ENCODE data around the gene NOX3. TPM values are rescaled to one million over a fixed set of nuclear protein-coding genes. Genes with fewer than 3 reads are reported as not detected.

Gene NOX3
- total RNA-seq, 2 experiments from 2014 or later = not detected

DNA sequence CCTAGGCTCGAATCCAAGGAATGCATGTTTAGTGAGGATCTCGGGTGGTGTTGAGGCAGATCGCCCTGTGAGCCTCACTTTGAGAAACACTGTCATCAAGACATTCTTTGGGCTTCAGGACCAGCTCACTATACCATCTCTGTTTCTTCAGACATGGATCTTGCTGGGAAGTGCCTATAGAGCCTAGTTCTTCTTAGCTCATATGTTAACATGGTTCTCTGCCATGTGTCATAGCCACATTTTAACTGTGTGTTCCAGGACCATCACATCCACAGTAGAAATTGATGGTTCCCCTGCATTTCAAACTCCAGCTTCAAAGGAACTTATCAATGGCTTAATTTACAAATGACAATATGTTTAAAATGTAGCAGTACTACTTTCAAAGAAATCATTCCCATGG lies 57.4 kb downstream of the NOX3 start:
- no peaks in the 10 kb centered on the region for H3K4me1 Mint-ChIP-seq
- no peak overlapping the region for H3K4me3 Mint-ChIP-seq
- no peak overlapping the region for H3K27ac Mint-ChIP-seq
- H3K9me3 Mint-ChIP-seq = no peaks in the 10 kb centered on the region
- ATAC-seq (ENCODE audit: low read depth) (no peak), DNase-seq (no peak)
- peaks cover 2% of the 10 kb centered on the region for H3K27me3 Mint-ChIP-seq
- POLR2A ChIA-PET = no interaction called here
- H3K36me3 Mint-ChIP-seq = no peaks in the 10 kb centered on the region

DNA sequence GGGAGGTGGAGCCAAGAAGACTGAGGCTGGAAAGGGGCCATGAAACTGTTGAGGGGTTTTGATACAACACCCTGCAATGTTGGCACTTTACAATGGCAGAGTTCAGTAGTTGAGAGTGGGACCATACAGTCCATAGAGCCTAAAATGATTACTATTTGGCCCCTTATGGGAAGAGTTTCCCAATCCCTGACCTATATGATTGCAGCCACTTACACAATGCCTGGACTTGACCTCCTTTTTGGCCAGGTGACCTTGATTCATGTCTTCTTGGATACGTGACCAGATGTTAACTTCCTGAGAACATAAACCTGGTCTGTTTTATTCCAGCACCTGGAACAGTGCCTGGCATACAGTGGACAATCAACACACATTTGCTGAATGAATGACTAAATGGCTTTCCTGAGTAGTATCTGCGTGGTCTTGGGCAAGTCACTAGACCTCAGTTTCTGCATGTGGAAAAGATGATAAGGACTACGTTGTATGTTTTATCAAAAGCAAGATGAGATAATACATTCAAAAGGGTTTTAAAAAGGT lies 58.4 kb downstream of the NOX3 start:
- ATAC-seq (ENCODE audit: low read depth) (no peak), DNase-seq (no peak)
- no peaks in the 10 kb centered on the region for H3K9me3 Mint-ChIP-seq
- POLR2A ChIA-PET = no interaction called here
- H3K27ac Mint-ChIP-seq = no peak overlapping the region
- no peak overlapping the region for H3K4me3 Mint-ChIP-seq
- peaks cover 2% of the 10 kb centered on the region for H3K27me3 Mint-ChIP-seq
- H3K36me3 Mint-ChIP-seq = no peaks in the 10 kb centered on the region
- no peaks in the 10 kb centered on the region for H3K4me1 Mint-ChIP-seq

- ATAC-seq (ENCODE audit: low read depth) (no peak), DNase-seq (no peak)
- H3K27ac Mint-ChIP-seq = no peak overlapping the region
- POLR2A ChIA-PET = no interaction called here
- no peaks in the 10 kb centered on the region for H3K9me3 Mint-ChIP-seq
- no peak overlapping the region for H3K4me3 Mint-ChIP-seq
- no peaks in the 10 kb centered on the region for H3K4me1 Mint-ChIP-seq
- no peaks in the 10 kb centered on the region for H3K36me3 Mint-ChIP-seq
- peaks cover 2% of the 10 kb centered on the region for H3K27me3 Mint-ChIP-seq
These were observed 59.0 kb downstream of the NOX3 start for GRCh38 chr6:155396605-155397004.

DNA sequence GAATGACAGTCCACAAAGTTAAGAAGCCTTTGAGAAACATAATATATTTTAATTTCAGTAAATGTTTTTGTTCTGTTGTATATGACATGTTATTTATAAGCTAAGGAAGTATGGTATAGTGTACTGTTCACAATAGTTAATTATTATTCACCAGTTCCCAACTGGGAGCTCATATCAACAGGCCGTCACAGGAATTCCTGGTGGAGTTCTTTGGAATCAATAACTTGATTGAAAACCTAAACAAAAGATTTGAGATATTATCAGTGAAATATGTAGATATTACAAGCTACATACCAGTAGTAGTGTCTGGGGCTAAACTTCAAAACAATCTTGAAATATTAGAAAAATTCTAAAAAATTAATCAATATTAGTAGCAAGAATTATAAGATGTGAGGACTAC lies 60.3 kb downstream of the NOX3 start:
- Mint-ChIP-seq H3K36me3 (no peaks in the 10 kb centered on the region), H3K9me3 (no peaks in the 10 kb centered on the region), H3K4me1 (no peaks in the 10 kb centered on the region), H3K27me3 (peaks cover 2% of the 10 kb centered on the region), H3K27ac (no peak overlapping the region), H3K4me3 (no peak overlapping the region)
- DNase-seq (no peak), ATAC-seq (ENCODE audit: low read depth) (no peak)
- POLR2A ChIA-PET = no interaction called here

GRCh38 chr6:155389130-155389529 lies 66.5 kb downstream of the NOX3 start:
- peaks cover 2% of the 10 kb centered on the region for H3K4me1 Mint-ChIP-seq
- POLR2A ChIA-PET = no interaction called here
- no peaks in the 10 kb centered on the region for H3K36me3 Mint-ChIP-seq
- H3K4me3 Mint-ChIP-seq = no peak overlapping the region
- no peak for ATAC-seq (ENCODE audit: low read depth)
- H3K27ac Mint-ChIP-seq = no peak overlapping the region
- H3K27me3 Mint-ChIP-seq = peaks cover under 1% of the 10 kb centered on the region
- H3K9me3 Mint-ChIP-seq = peaks cover 12% of the 10 kb centered on the region
- DNase-seq = no peak

- DNase-seq (no peak), ATAC-seq (ENCODE audit: low read depth) (no peak)
- Mint-ChIP-seq H3K27ac (no peak overlapping the region), H3K9me3 (peaks cover 12% of the 10 kb centered on the region), H3K4me3 (no peak overlapping the region), H3K36me3 (no peaks in the 10 kb centered on the region), H3K4me1 (peaks cover 2% of the 10 kb centered on the region), H3K27me3 (no peaks in the 10 kb centered on the region)
- POLR2A ChIA-PET = no interaction called here
These were observed 67.0 kb downstream of the NOX3 start for GRCh38 chr6:155388591-155388990.

- no peak overlapping the region for H3K4me3 Mint-ChIP-seq
- no peak for DNase-seq
- peaks cover 12% of the 10 kb centered on the region for H3K9me3 Mint-ChIP-seq
- H3K27ac Mint-ChIP-seq = no peak overlapping the region
- peaks cover 2% of the 10 kb centered on the region for H3K4me1 Mint-ChIP-seq
- H3K27me3 Mint-ChIP-seq = no peaks in the 10 kb centered on the region
- ATAC-seq (ENCODE audit: low read depth) = no peak
- POLR2A ChIA-PET = no interaction called here
- H3K36me3 Mint-ChIP-seq = no peaks in the 10 kb centered on the region
These were observed 68.2 kb downstream of the NOX3 start for GRCh38 chr6:155387481-155387880.

DNA sequence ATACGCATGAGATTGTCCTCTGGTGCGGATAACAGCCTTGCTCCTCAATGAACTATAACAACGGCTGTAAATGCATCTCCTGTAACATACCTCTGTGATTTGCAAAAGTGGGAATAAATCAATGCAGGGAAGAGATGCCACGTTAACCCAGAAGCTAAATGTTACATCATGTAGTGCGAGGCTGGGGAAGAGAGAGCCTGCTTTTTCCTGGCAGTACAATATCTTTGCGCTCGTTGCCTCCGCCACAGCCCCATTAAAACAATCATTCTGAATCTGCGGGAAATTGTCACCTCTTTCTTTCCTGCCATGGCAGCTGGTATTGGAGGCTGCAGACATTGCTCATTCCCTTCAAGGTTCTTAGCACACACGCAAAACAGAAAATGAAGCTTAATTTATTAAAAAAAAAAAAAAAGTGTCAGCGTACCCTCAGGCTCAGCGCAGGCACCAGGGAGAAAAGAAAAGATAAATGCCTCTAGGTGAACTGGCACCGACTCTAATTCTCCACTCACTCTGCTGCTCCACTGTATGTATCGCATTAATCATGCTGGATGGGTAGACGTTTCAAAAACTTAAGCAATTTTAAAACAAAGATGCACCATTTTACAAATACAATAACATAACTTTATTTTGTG lies 71.2 kb downstream of the NOX3 start:
- POLR2A ChIA-PET = no interaction called here
- peaks cover 2% of the 10 kb centered on the region for H3K4me1 Mint-ChIP-seq
- H3K36me3 Mint-ChIP-seq = no peaks in the 10 kb centered on the region
- H3K27me3 Mint-ChIP-seq = no peaks in the 10 kb centered on the region
- peaks cover 12% of the 10 kb centered on the region for H3K9me3 Mint-ChIP-seq
- no peak overlapping the region for H3K27ac Mint-ChIP-seq
- no peak for DNase-seq
- no peak overlapping the region for H3K4me3 Mint-ChIP-seq
- ATAC-seq (ENCODE audit: low read depth) = no peak

GRCh38 chr6:155383913-155384312 lies 71.7 kb downstream of the NOX3 start:
- POLR2A ChIA-PET = no interaction called here
- Mint-ChIP-seq H3K4me1 (peaks cover 2% of the 10 kb centered on the region), H3K36me3 (no peaks in the 10 kb centered on the region), H3K9me3 (peaks cover 12% of the 10 kb centered on the region), H3K27ac (no peak overlapping the region), H3K4me3 (no peak overlapping the region), H3K27me3 (no peaks in the 10 kb centered on the region)
- DNase-seq = no peak
- no peak for ATAC-seq (ENCODE audit: low read depth)

GRCh38 chr6:155382338-155382685 lies 73.3 kb downstream of the NOX3 start:
- ATAC-seq (ENCODE audit: low read depth) (no peak), DNase-seq (no peak)
- no peak overlapping the region for H3K27ac Mint-ChIP-seq
- no peak overlapping the region for H3K4me3 Mint-ChIP-seq
- H3K9me3 Mint-ChIP-seq = peaks cover 4% of the 10 kb centered on the region
- H3K36me3 Mint-ChIP-seq = no peaks in the 10 kb centered on the region
- no peaks in the 10 kb centered on the region for H3K27me3 Mint-ChIP-seq
- H3K4me1 Mint-ChIP-seq = no peaks in the 10 kb centered on the region
- POLR2A ChIA-PET = no interaction called here

DNA sequence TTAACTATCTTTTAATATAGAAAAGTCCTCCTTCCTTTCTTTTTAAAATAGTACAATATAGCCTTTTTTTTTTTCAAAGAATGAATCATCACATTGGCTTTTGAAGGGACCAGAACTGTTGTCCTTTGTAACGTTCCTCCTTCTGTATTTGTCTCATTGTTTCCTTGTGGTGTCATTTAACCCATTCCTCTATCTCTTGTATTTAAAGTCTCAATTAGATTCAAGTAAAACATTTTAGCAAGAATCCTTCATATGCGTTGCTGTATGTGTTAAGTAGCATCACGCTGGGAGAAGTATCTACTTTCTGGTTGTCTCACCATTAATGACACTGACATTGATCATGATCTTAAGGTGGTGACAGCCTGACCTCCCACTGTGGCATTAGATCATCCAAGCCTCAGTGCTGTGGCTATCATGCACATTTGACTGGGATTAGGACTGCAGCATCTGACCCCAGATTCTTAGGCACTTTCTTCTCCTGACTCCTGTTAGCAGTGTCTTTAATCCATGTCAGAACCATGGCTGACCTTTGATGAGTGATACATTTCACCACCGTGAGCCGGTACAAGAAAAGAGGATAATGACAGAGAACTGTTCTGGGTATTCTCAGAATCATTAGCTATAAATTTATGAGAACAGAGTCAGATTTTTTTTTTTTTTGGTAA lies 73.8 kb downstream of the NOX3 start:
- POLR2A ChIA-PET = no interaction called here
- no peaks in the 10 kb centered on the region for H3K27me3 Mint-ChIP-seq
- H3K4me3 Mint-ChIP-seq = no peak overlapping the region
- no peaks in the 10 kb centered on the region for H3K4me1 Mint-ChIP-seq
- ATAC-seq (ENCODE audit: low read depth) = no peak
- H3K36me3 Mint-ChIP-seq = no peaks in the 10 kb centered on the region
- DNase-seq = no peak
- H3K9me3 Mint-ChIP-seq = peaks cover 2% of the 10 kb centered on the region
- no peak overlapping the region for H3K27ac Mint-ChIP-seq

- Mint-ChIP-seq H3K4me1 (no peaks in the 10 kb centered on the region), H3K4me3 (no peak overlapping the region), H3K9me3 (peaks cover 7% of the 10 kb centered on the region), H3K36me3 (no peaks in the 10 kb centered on the region), H3K27ac (no peak overlapping the region), H3K27me3 (no peaks in the 10 kb centered on the region)
- DNase-seq (no peak), ATAC-seq (ENCODE audit: low read depth) (no peak)
- POLR2A ChIA-PET = no interaction called here
These were observed 74.8 kb downstream of the NOX3 start for GRCh38 chr6:155380666-155381332.

DNA sequence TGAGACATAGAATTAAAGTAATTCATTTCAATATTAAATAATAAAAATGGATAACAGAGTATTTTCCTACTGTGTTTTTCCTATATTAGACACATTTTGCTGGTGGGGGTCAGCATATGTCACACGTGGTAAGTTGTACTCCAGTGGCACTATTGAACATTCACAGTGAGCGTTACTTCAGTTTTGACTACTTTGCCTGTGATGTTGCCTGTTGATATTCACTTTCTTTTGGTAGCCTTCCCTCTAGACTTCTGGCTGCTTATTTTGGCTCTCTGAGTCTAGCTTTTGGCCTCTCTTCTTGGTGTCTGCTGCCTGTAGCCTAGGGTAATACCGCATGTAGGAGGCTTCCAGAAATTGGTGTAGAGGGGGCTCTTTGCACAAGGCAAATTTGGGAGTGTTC lies 76.9 kb downstream of the NOX3 start:
- H3K27ac Mint-ChIP-seq = no peak overlapping the region
- peaks cover 7% of the 10 kb centered on the region for H3K9me3 Mint-ChIP-seq
- no peaks in the 10 kb centered on the region for H3K36me3 Mint-ChIP-seq
- H3K4me3 Mint-ChIP-seq = no peak overlapping the region
- H3K27me3 Mint-ChIP-seq = no peaks in the 10 kb centered on the region
- no peaks in the 10 kb centered on the region for H3K4me1 Mint-ChIP-seq
- DNase-seq (no peak), ATAC-seq (ENCODE audit: low read depth) (no peak)
- POLR2A ChIA-PET = no interaction called here

GRCh38 chr6:155378276-155378675 lies 77.4 kb downstream of the NOX3 start:
- Mint-ChIP-seq H3K27ac (no peak overlapping the region), H3K9me3 (peaks cover 7% of the 10 kb centered on the region), H3K4me3 (no peak overlapping the region), H3K27me3 (no peaks in the 10 kb centered on the region), H3K4me1 (no peaks in the 10 kb centered on the region), H3K36me3 (no peaks in the 10 kb centered on the region)
- POLR2A ChIA-PET = no interaction called here
- DNase-seq = no peak
- no peak for ATAC-seq (ENCODE audit: low read depth)

All from activated naive CD8-positive, alpha-beta T cell treated with anti-CD3 and anti-CD28 coated beads, Interleukin-2, amount 10 ng/mL, durations not matched to agents 7 days and 5 days (primary cell).